Panc1 (cell line): ENCODE data around the gene DNAJC13. TPM values are rescaled to one million over a fixed set of nuclear protein-coding genes. Genes with fewer than 3 reads are reported as not detected.

Experiments
- ATAC-seq: fragments of 200-7000 bp; cut with Tn5 transposase; 2 replicates; pipeline ENCODE4 v1.9.1; 2020; ENCODE audit warnings: mild to moderate bottlenecking, moderate library complexity
- BruUV-seq: library from RNA; stranded (reverse); fragments of 400-500 nt; replicated peaks from 2 replicates; lab custom pipeline; 2021; lab: Mats Ljungman, UMichigan
- CTCF ChIA-PET: fragments of 300-600 bp; sonication (Branson Sonifier 250); formaldehyde crosslinking; loops from one replicate; lab custom pipeline; 2022; ENCODE audit warnings: antibody characterized with exemption; lab: Charles Lee
- POLR2A ChIA-PET: fragments of 300-600 bp; sonication (Branson Sonifier 250); formaldehyde crosslinking; loops from one replicate; lab custom pipeline; 2022; ENCODE audit warnings: antibody characterized with exemption; lab: Charles Lee
- DNase-seq: peaks from one replicate; pipeline ENCODE4 v3.0.0-alpha.2; 2010; ENCODE audit warnings: low read depth, low spot score
- H3K27ac ChIP-seq: 2 replicates; pipeline ENCODE4 v1.5.1; 2011; ENCODE audit warnings: mild to moderate bottlenecking, low read length, inconsistent platforms
- H3K27me3 ChIP-seq: fragments of 200-500 bp; sonication (Bioruptor generic); 2 replicates; pipeline ENCODE4 v1.6.0; 2014; ENCODE audit warnings: low read length, inconsistent platforms; ENCODE audit not compliant: control insufficient read depth, insufficient read depth
- H3K36me3 ChIP-seq: fragments of 200-500 bp; sonication (Bioruptor generic); 2 replicates; pipeline ENCODE4 v1.5.1; 2014; ENCODE audit warnings: inconsistent platforms, mild to moderate bottlenecking, low read length, moderate library complexity; ENCODE audit not compliant: control insufficient read depth, insufficient read depth
- H3K4me1 ChIP-seq: 2 replicates; pipeline ENCODE4 v1.5.1; 2011; ENCODE audit warnings: inconsistent platforms, mild to moderate bottlenecking, low read length, moderate library complexity; ENCODE audit not compliant: control insufficient read depth, insufficient read depth
- H3K4me3 ChIP-seq, 2 experiments: 2 replicates each; pipeline ENCODE4 v1.5.1; 2011 to 2012; ENCODE audit warnings: low read depth in 2 of 2, low read length in 2 of 2, mild to moderate bottlenecking in 2 of 2, inconsistent platforms in 1 of 2, moderate library complexity in 1 of 2
- H3K9me3 ChIP-seq: fragments of 200-500 bp; sonication (Bioruptor generic); 2 replicates; pipeline ENCODE4 v1.5.1; 2014; ENCODE audit warnings: low read depth, mild to moderate bottlenecking, inconsistent platforms, low read length, moderate library complexity; ENCODE audit not compliant: control insufficient read depth, insufficient read depth
- CTCF ChIP-seq: fragments of 450-650 bp; IDR thresholded peaks from 2 replicates; pipeline ENCODE4 v1.5.1; 2017; ENCODE audit warnings: mild to moderate bottlenecking
- POLR2AphosphoS5 ChIP-seq: IDR thresholded peaks from 2 replicates; pipeline ENCODE4 v1.6.1; 2012; ENCODE audit warnings: mild to moderate bottlenecking, low read depth, low read length, moderate library complexity
- REST ChIP-seq, 2 experiments: IDR thresholded peaks; 2 replicates each; pipeline ENCODE4 v1.6.1; 2011 to 2012; ENCODE audit warnings: low read depth in 2 of 2, control low read depth in 1 of 2, low read length in 1 of 2, mild to moderate bottlenecking in 1 of 2, moderate library complexity in 1 of 2; ENCODE audit not compliant: insufficient read depth in 1 of 2
- SIN3A ChIP-seq: IDR thresholded peaks from 2 replicates; pipeline ENCODE4 v1.6.1; 2012; ENCODE audit warnings: low read depth, mild to moderate bottlenecking, low read length, moderate library complexity, borderline replicate concordance; ENCODE audit not compliant: insufficient read depth
- TCF7L2 ChIP-seq: IDR thresholded peaks from 2 replicates; pipeline ENCODE4 v1.6.1; 2011; ENCODE audit warnings: mild to moderate bottlenecking, low read depth, low read length, inconsistent platforms
- in situ Hi-C: cut with HindIII; loops from 2 replicates; pipeline ENCODE4 v1.10.0; 2016; ENCODE audit warnings: low sequenced_read_pairs, low pct_unique_long_range_greater_than_20kb
- intact Hi-C: fragments of 100-400 bp; cut with micrococcal nuclease; formaldehyde crosslinking; loops from one replicate; pipeline ENCODE4 v1.10.0; 2022; ENCODE audit not compliant: unreplicated experiment
- total RNA-seq: library from RNA; stranded (reverse); gene quantifications from one replicate; pipeline ENCODE4 v1.2.1, GENCODE V29; 2021; ENCODE audit not compliant: unreplicated experiment

The DNAJC13 gene
- total RNA-seq, 1 experiment from 2014 or later = 54.2 TPM

- ATAC-seq = 0 out of 2 replicates have a peak, but pooled peaks have one; percentile 10
- no peaks in the 10 kb centered on the region for H3K36me3 ChIP-seq
- H3K9me3 ChIP-seq = no peaks in the 10 kb centered on the region
- DNase-seq = no peak
- H3K27me3 ChIP-seq = no peaks in the 10 kb centered on the region
- H3K4me1 ChIP-seq = no peaks in the 10 kb centered on the region
- in situ Hi-C loops = no loop called here
- H3K27ac ChIP-seq = no peak overlapping the region
- TF ChIP-seq REST (IDR thresholded peaks at IDR 0.05; ENCODE audit: insufficient read depth in 1 of 2, low read depth in 2 of 2, low read length in 1 of 2) (no peak), SIN3A (no peak), POLR2AphosphoS5 (no peak), CTCF (no peak), TCF7L2 (no peak)
- CTCF ChIA-PET = no interaction called here
- POLR2A ChIA-PET = no interaction called here
- no TSS peak for BruUV-seq
- no peak overlapping the region for H3K4me3 ChIP-seq
- intact Hi-C loops = no loop called here
These were observed 132.7 kb downstream of the DNAJC13 start for GRCh38 chr3:132549890-132550578.

- ChIA-PET CTCF (no interaction called here), POLR2A (no interaction called here)
- H3K27ac ChIP-seq = no peak overlapping the region
- H3K4me3 ChIP-seq = no peak overlapping the region
- TF ChIP-seq CTCF (no peak), TCF7L2 (no peak), POLR2AphosphoS5 (no peak), SIN3A (no peak), REST (IDR thresholded peaks at IDR 0.05; ENCODE audit: insufficient read depth in 1 of 2, low read depth in 2 of 2, low read length in 1 of 2) (no peak)
- H3K27me3 ChIP-seq = no peaks in the 10 kb centered on the region
- BruUV-seq = no TSS peak
- no peaks in the 10 kb centered on the region for H3K9me3 ChIP-seq
- intact Hi-C loops (no loop called here), in situ Hi-C loops (no loop called here)
- DNase-seq (no peak), ATAC-seq (no peak)
- no peaks in the 10 kb centered on the region for H3K4me1 ChIP-seq
- H3K36me3 ChIP-seq = no peaks in the 10 kb centered on the region
These were observed 133.4 kb downstream of the DNAJC13 start for GRCh38 chr3:132550579-132551305.
